GM19463 (cell line): Measurements from ENCODE around the gene VPS45.

Experiments
- ATAC-seq: cut with Tn5 transposase; IDR thresholded peaks from one replicate; pipeline ENCODE4 v1.9.1; 2021; ENCODE audit warnings: mild to moderate bottlenecking, moderate library complexity; ENCODE audit not compliant: unreplicated experiment

VPS45 gene

GRCh38 chr1:150069923-150070322 is 2.3 kb downstream of the VPS45 start:
- no peak for ATAC-seq

GRCh38 chr1:150072959-150073358 is 5.4 kb downstream of the VPS45 start:
- no peak for ATAC-seq

- ATAC-seq = no peak
These were observed 5.9 kb downstream of the VPS45 start for GRCh38 chr1:150073516-150073915.

GRCh38 chr1:150076066-150076465 is 8.5 kb downstream of the VPS45 start:
- no peak for ATAC-seq

GRCh38 chr1:150076985-150077384 is 9.4 kb downstream of the VPS45 start:
- ATAC-seq = no peak

GRCh38 chr1:150080784-150081183 is 13.2 kb downstream of the VPS45 start:
- ATAC-seq = no peak

- no peak for ATAC-seq
These were observed 14.9 kb downstream of the VPS45 start for GRCh38 chr1:150082494-150082893.

- ATAC-seq = no peak
These were observed 16.3 kb downstream of the VPS45 start for GRCh38 chr1:150083907-150084306.

- no peak for ATAC-seq
These were observed 17.8 kb downstream of the VPS45 start for GRCh38 chr1:150085406-150085805.

GRCh38 chr1:150087415-150087814 is 19.8 kb downstream of the VPS45 start:
- no peak for ATAC-seq

GRCh38 chr1:150089846-150090520 is 22.4 kb downstream of the VPS45 start:
- ATAC-seq = no peak

- no peak for ATAC-seq
These were observed 24.7 kb downstream of the VPS45 start for GRCh38 chr1:150092180-150092791.

GRCh38 chr1:150093805-150094204 is 26.2 kb downstream of the VPS45 start:
- ATAC-seq = no peak

GRCh38 chr1:150094734-150095265 is 27.2 kb downstream of the VPS45 start:
- no peak for ATAC-seq

- ATAC-seq = no peak
These were observed 35.4 kb downstream of the VPS45 start for GRCh38 chr1:150102986-150103385.

GRCh38 chr1:150106341-150106740 is 38.8 kb downstream of the VPS45 start:
- no peak for ATAC-seq

- no peak for ATAC-seq
These were observed 42.0 kb downstream of the VPS45 start for GRCh38 chr1:150109586-150109985.

GRCh38 chr1:150110116-150110515 is 42.5 kb downstream of the VPS45 start:
- no peak for ATAC-seq

- ATAC-seq = no peak
These were observed 44.1 kb downstream of the VPS45 start for GRCh38 chr1:150111670-150112069.

- ATAC-seq = no peak
These were observed 47.5 kb downstream of the VPS45 start for GRCh38 chr1:150115121-150115520.

- ATAC-seq = no peak
These were observed 51.1 kb downstream of the VPS45 start for GRCh38 chr1:150118716-150119115.

- no peak for ATAC-seq
These were observed 53.8 kb downstream of the VPS45 start for GRCh38 chr1:150121236-150121862.
